Measurements from ENCODE around the gene THAP12. TPM values are rescaled to one million over a fixed set of nuclear protein-coding genes. Genes with fewer than 3 reads are reported as not detected.

The THAP12 gene
- total RNA-seq, 1 experiment from 2014 or later: 42.5 TPM

DNA sequence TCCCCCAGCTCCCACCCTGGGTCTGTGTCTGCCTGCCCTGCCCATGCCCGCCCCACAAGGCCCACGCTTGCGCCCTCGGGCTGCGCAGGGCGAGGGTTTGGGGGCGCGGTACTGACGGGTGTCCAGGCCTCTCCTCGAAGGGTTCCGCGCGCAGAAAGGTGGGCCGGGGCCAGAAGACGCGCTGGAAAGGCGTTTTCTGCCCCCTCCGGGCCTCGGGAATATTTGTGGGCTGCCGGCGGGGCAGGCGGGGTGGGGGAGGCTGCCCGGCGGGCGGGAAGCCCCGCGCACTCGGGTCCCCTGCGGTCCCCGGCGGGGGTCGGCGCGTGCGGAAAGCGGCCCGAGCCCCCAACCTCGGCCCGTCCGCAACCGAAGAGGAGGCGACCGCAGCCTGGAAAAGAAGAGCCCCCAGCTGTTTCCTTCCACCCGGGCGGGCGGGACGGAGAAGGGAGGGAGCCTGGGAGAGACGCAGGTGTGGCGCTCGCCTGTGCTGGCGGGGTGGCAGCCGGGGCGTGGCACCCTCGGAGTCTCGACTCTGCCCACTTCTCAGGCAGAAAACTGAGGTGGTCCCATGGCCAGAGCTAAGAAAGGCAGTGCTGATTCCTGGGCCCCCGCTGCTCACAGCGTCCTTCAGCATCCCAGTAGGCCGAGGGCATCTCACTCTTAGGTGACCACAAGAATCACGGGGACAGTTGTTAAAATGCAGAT, 59.0 kb downstream of the THAP12 start:
- H2BK5ac ChIP-seq (ENCODE audit: insufficient read length, low read length): no peak overlapping the region
- no peak overlapping the region for H2AK5ac ChIP-seq (ENCODE audit: insufficient read length, low read length)
- peak overlapping the region; percentile 52 to 75 for H3K4me3 Mint-ChIP-seq
- H4K91ac ChIP-seq (ENCODE audit: insufficient read length, low read depth, low read length): no peak overlapping the region
- no peaks in the 10 kb centered on the region for H3K79me1 ChIP-seq (ENCODE audit: insufficient read depth, low read depth, low read length, poor library complexity, severe bottlenecking)
- no peak overlapping the region for H3K27ac ChIP-seq (ENCODE audit: insufficient read length, low read depth, low read length)
- H3K36me3 Mint-ChIP-seq (ENCODE audit: insufficient read depth in 1 of 3, low read depth in 3 of 3): no peaks in the 10 kb centered on the region; a peak in 1 of 7 replicates
- H3K4me2 ChIP-seq (ENCODE audit: insufficient read depth, insufficient read length, low read length): peak overlapping the region; percentile 47
- H3K4me1 ChIP-seq (ENCODE audit: insufficient read depth, low read length): no peaks in the 10 kb centered on the region
- H3K14ac ChIP-seq (ENCODE audit: insufficient read depth, low read length): no peak overlapping the region
- no peak for DNase-seq
- H3K9me3 ChIP-seq (ENCODE audit: control insufficient read depth, low read depth, low read length): no peaks in the 10 kb centered on the region
- H3K27me3 Mint-ChIP-seq (ENCODE audit: low read depth): peaks cover 63% of the 10 kb centered on the region
- no peak overlapping the region for H2BK120ac ChIP-seq (ENCODE audit: low read depth, low read length, poor library complexity, severe bottlenecking)
- H3K9ac ChIP-seq (ENCODE audit: extremely low read depth, insufficient read length, low read length): no peak overlapping the region
- H3K23ac ChIP-seq (ENCODE audit: insufficient read length, low read depth, low read length): no peak overlapping the region
- no peak overlapping the region for H2AFZ ChIP-seq (ENCODE audit: low read length)
- WGBS (ENCODE audit: extremely low coverage, insufficient read length, low lambda C conversion rate): no CpG with 5 or more reads among the region's 59 CpGs
- no peak overlapping the region for H3K56ac ChIP-seq (ENCODE audit: insufficient read length, low read depth, low read length)
- H3K27ac Mint-ChIP-seq: no peak overlapping the region
- H2BK20ac ChIP-seq (ENCODE audit: low read depth, low read length, poor library complexity, severe bottlenecking): no peak overlapping the region
- no peaks in the 10 kb centered on the region for H3K79me2 ChIP-seq (ENCODE audit: insufficient read depth, low read length)
- H3K9me3 Mint-ChIP-seq: no peaks in the 10 kb centered on the region; a peak in 1 of 5 replicates
- H3K23me2 ChIP-seq (ENCODE audit: insufficient read length, low read depth, low read length, poor library complexity, severe bottlenecking): peaks cover 7% of the 10 kb centered on the region
- H3K4ac ChIP-seq (ENCODE audit: low read depth, low read length): no peak overlapping the region
- no peak overlapping the region for H2BK15ac ChIP-seq (ENCODE audit: low read depth, low read length)
- TF ChIP-seq, protein P1, sequence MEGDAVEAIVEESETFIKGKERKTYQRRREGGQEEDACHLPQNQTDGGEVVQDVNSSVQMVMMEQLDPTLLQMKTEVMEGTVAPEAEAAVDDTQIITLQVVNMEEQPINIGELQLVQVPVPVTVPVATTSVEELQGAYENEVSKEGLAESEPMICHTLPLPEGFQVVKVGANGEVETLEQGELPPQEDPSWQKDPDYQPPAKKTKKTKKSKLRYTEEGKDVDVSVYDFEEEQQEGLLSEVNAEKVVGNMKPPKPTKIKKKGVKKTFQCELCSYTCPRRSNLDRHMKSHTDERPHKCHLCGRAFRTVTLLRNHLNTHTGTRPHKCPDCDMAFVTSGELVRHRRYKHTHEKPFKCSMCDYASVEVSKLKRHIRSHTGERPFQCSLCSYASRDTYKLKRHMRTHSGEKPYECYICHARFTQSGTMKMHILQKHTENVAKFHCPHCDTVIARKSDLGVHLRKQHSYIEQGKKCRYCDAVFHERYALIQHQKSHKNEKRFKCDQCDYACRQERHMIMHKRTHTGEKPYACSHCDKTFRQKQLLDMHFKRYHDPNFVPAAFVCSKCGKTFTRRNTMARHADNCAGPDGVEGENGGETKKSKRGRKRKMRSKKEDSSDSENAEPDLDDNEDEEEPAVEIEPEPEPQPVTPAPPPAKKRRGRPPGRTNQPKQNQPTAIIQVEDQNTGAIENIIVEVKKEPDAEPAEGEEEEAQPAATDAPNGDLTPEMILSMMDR (conservative IDR thresholded peaks at IDR 0.05): no peak
- H3K4me1 Mint-ChIP-seq: peaks cover 13 to 28% of the 10 kb centered on the region in 2 experiments
- no peak overlapping the region for H3T11ph ChIP-seq (ENCODE audit: low read length)
- H2BK12ac ChIP-seq (ENCODE audit: insufficient read length, low read depth, low read length): no peak overlapping the region
- H4K8ac ChIP-seq (replicated peaks; ENCODE audit: insufficient read length, low read depth, low read length): no peak overlapping the region
- H3K27me3 ChIP-seq (ENCODE audit: insufficient read depth, low read length): peaks cover 19% of the 10 kb centered on the region; the same call in 1 of the 2 replicates
- no peak overlapping the region for H4K5ac ChIP-seq (ENCODE audit: insufficient read length, low read depth, low read length)
- H4K20me1 ChIP-seq (ENCODE audit: control insufficient read depth, insufficient read depth, insufficient read length): no peaks in the 10 kb centered on the region
- H3K18ac ChIP-seq (ENCODE audit: insufficient read length, low read depth, low read length): no peak overlapping the region
